Measurements from ENCODE around the gene CAMK1D.

Gene CAMK1D

GRCh38 chr10:12629767-12630165 is 280.4 kb downstream of the CAMK1D start:
- no peak for DNase-seq (ENCODE audit: low spot score)

- no peak for DNase-seq (ENCODE audit: low spot score)
These were observed 281.9 kb downstream of the CAMK1D start for GRCh38 chr10:12631216-12631615.

- no peak for DNase-seq (ENCODE audit: low spot score)
These were observed 282.6 kb downstream of the CAMK1D start for GRCh38 chr10:12631787-12632562.

GRCh38 chr10:12633776-12634620 is 284.7 kb downstream of the CAMK1D start:
- peak; percentile 11 for DNase-seq (ENCODE audit: low spot score)

GRCh38 chr10:12634621-12634931 is 285.2 kb downstream of the CAMK1D start:
- DNase-seq (ENCODE audit: low spot score) = no peak

GRCh38 chr10:12635127-12635541 is 285.8 kb downstream of the CAMK1D start:
- DNase-seq (ENCODE audit: low spot score) = no peak

GRCh38 chr10:12636571-12636970 is 287.2 kb downstream of the CAMK1D start:
- DNase-seq (ENCODE audit: low spot score) = no peak

GRCh38 chr10:12637649-12638048 is 288.3 kb downstream of the CAMK1D start:
- no peak for DNase-seq (ENCODE audit: low spot score)

- DNase-seq (ENCODE audit: low spot score) = no peak
These were observed 288.8 kb downstream of the CAMK1D start for GRCh38 chr10:12638103-12638502.

- no peak for DNase-seq (ENCODE audit: low spot score)
These were observed 289.4 kb downstream of the CAMK1D start for GRCh38 chr10:12638781-12639180.

- no peak for DNase-seq (ENCODE audit: low spot score)
These were observed 290.9 kb downstream of the CAMK1D start for GRCh38 chr10:12639996-12640944.

GRCh38 chr10:12642036-12642435 is 292.7 kb downstream of the CAMK1D start:
- no peak for DNase-seq (ENCODE audit: low spot score)

GRCh38 chr10:12643279-12643678 is 293.9 kb downstream of the CAMK1D start:
- no peak for DNase-seq (ENCODE audit: low spot score)

GRCh38 chr10:12644380-12645144 is 295.2 kb downstream of the CAMK1D start:
- DNase-seq (ENCODE audit: low spot score) = no peak

GRCh38 chr10:12645449-12645848 is 296.1 kb downstream of the CAMK1D start:
- DNase-seq (ENCODE audit: low spot score) = no peak

GRCh38 chr10:12649012-12649584 is 299.8 kb downstream of the CAMK1D start:
- no peak for DNase-seq (ENCODE audit: low spot score)

- DNase-seq (ENCODE audit: low spot score) = no peak
These were observed 300.8 kb downstream of the CAMK1D start for GRCh38 chr10:12650122-12650521.

- no peak for DNase-seq (ENCODE audit: low spot score)
These were observed 301.4 kb downstream of the CAMK1D start for GRCh38 chr10:12650538-12651298.

GRCh38 chr10:12655940-12656339 is 306.6 kb downstream of the CAMK1D start:
- no peak for DNase-seq (ENCODE audit: low spot score)

- no peak for DNase-seq (ENCODE audit: low spot score)
These were observed 307.3 kb downstream of the CAMK1D start for GRCh38 chr10:12656518-12657142.
